GM19238 (cell line): ENCODE data around the gene SLC16A9.

Experiments
- DNase-seq: peaks from one replicate; pipeline ENCODE4 v3.0.0; 2011; ENCODE audit warnings: low spot score; ENCODE audit not compliant: insufficient read length

The SLC16A9 gene

DNA sequence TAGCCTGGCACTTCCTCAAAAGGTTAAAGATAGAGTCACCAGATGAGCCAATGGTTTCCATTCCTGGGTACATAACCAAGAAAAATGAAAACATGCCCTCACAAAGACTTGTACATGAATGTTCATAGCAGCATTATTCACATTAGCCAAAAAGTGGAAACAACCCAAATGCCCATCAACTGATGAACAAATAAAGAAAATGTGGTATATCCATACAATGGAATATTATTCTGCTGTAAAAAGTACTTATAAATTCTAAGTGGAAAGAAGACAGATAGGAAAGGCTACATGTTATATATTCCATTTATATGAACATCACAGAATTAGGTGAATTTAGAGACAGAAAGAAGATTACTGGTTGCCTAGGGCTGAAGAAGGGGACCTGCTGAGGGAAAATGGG lies 10.7 kb upstream of the SLC16A9 start:
- no peak for DNase-seq

DNA sequence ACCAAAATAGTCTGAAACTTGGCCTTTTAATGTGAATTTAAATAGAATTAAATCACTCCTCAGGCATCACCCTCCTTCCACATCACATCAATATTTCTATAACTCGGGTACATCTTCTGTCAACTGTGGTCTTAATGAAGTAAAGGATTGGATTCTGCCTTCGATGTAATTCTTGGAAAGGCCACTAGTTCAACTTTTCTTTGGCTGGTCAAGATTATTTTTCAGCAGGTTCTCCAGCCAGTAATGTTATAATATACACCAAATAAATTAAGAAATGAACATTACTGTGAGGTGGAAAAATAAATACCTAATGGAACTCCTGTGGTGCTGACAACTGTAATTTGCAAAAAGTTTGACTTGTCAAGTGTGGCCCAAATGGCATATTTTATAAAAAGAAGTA lies 9.7 kb upstream of the SLC16A9 start:
- no peak for DNase-seq

DNA sequence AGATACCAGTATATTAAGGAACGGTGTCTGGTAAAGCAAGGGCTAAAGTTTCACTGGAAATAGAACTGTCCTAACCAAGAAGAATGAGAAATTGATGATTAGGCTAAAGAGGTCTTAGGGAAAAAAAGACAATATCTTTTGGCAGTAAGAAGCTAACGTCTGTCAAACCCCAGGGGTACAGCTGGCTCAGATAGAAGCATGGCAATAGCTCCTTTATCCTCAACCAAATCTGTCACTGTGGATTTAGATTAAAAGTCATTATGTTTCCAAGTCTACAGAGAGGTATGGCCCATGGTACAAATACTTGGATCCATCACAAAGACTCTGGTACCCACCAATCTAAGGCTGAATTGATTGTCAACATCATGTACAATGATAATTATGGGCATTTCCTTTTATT lies 8.6 kb upstream of the SLC16A9 start:
- DNase-seq: no peak

- no peak for DNase-seq
Measured at GRCh38 chr10:59713196-59713821, 3.7 kb upstream of the SLC16A9 start.

DNA sequence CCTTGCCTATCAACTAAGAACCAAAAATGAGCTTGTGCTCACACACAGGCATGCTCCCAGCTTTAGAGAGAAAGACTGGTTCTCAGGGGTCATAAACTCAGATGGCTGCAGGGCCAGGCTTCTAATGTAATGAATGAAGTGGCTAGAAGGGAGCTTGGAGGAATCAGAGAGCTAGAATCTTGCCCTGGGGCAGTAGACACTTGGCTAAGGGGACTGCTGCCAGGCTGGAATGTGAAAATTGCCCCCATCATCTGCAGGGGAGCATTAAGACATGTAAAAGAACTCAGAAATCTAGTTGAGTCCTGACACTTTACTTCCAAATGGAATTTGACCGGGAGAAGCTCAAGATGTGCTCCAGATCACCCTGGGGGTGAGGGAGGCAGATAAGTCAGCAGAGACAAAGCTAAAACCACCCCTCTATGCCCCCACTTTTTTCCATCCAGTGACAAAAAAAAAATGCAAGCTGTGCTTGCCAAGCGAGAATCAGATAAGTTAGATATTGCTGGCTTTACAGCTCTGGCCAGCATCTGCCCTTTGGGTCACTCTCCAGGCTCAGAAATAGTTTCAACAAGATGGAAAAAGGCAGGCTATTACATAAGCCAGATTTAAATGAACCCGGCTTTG lies 2.3 kb upstream of the SLC16A9 start:
- no peak for DNase-seq

DNA sequence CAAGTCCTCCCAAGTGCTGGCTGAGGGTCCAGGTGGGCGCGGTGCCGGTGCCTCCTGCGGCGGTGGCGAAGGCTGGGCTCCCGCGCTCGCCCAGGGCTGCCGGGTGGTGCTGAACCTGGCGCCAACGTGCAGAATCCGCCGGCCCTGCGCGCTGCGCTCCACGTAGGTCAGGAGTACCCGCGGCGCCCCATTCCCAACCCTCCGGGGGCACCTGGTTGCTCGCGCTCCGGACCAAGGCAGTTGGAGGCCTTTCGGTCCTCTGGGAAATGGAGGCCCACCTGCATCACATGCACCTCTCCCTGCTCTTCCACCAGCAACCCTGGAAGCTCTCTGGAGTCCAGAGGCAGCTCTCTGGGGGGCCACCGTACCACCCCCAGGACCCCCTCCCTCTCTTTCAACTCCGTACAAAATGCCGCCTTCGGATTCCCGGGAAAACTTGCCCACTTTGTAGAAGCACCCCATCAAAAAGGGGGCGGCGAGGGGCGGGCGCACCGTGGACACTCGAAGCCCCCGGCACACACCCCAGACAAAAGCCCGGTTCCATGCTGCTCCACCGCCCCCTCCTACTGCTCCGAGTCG lies 745 bp downstream of the SLC16A9 start:
- peak; percentile 13 for DNase-seq

DNA sequence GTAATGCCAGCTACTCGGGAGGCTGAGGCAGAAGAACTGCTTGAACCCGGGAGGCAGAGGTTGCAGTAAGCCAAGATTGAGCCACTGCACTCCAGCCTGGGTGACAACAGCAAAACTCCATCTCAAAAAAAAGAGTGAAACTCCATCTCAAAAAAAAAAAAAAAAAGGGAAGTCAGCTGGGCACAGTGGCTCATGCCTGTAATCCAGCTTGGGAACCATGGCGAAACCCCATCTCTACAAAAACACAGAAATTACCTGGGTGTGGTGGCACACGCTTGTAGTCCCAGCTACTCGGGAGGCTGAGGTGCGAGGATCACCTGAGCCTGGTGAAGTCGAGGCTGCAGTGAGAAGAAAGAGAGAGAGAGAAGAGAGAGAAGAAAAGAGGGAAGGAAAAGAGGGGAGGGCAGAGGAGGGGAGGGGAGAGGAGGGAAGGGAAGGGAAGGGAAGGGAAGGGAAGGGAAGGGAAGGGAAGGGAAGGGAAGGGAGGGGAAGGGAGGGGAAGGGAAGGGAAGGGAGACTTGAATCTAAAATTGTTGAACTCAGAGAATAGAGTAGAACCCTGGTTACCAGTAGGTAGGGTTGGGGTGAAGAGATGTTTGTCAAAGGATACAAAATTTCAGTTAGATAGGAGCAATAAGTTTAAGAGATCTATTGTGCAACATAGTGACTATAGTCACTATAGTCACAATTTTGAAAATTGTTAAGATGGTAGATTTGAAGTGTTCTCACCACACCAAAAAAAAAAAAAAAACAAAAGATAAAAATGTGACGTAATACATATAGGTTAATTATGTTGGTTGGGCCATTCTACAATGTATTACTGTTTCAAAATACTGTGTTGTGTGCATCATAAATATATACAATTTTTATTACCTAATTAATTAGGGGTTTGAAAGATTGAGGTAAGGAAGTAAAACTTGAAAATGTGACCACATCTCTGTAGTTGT lies 2.5 kb downstream of the SLC16A9 start:
- no peak for DNase-seq

DNA sequence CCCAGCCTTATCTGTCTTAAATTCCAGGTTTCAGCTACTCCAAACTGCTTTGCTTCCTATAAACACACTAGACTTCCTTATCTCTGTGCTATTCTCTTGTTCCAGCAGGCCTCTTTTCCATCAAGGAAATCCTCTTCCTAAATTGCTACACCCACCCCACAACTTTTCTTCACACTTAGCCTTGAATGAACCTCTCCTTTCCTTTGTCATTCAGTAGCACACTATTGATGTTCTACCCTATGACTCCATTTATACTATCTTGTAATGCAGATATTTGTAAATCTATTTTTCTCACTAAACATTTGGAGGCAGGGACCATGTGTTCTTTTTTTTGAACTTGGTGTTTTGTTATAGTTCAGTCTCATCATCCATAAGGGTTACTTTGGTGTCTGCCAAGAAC lies 3.7 kb downstream of the SLC16A9 start:
- DNase-seq: no peak

DNA sequence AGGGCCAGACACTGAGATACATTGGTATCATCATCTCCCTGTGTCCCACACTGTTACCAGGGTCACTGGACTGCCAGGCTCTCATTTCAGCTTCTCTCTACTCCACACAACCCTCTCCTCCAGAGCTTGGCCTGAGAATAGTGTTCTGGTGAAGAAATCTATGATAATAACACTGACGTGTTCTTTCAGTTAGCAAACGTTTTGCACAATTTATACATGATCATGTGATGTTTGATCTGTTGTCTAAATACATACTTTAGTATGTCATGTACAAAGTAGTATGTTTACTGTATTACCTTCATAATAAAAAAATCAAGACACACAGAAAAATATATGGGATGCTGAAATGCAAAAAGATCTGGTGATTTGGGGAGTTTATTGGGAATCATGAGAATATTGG lies 5.0 kb downstream of the SLC16A9 start:
- no peak for DNase-seq

DNA sequence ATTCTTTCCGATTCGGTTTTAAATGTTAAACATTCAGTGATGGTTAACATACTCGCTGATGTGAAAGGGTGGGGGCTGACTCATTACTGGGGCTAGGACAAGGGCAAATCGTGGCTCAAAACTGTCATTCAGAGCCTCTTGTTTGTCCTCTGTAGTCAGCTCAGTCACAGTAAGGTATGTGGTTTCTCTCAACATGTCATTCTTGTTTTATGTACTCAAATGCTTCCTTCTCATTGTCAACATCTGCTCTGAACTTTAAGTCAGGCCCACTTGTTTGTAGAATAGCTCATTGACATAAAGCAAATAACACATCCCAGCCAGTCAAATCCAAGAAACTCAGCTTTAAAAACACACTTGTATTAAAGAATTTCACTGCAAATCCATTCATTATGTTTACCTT lies 7.3 kb downstream of the SLC16A9 start:
- DNase-seq: no peak

DNA sequence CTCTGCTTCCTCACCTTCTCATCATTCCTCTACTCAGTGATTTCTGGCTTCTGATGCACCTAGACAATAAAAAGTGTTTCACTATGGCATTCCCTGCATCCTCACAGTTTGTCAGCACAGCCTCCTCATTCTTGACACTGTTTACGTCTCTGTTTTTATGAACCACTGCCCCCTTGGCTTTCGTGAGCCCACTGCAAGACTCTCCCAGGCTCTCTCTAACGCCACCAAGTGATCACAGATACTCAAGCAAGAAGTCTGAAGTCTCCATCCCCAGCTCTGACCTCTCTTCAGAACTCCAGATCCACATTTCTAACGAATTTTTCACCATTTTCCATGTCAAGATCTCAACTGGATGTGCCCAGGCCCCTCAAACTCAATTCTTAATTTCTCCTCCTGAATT lies 8.9 kb downstream of the SLC16A9 start:
- no peak for DNase-seq

- no peak for DNase-seq
Measured at GRCh38 chr10:59698326-59698725, 11.3 kb downstream of the SLC16A9 start.

DNA sequence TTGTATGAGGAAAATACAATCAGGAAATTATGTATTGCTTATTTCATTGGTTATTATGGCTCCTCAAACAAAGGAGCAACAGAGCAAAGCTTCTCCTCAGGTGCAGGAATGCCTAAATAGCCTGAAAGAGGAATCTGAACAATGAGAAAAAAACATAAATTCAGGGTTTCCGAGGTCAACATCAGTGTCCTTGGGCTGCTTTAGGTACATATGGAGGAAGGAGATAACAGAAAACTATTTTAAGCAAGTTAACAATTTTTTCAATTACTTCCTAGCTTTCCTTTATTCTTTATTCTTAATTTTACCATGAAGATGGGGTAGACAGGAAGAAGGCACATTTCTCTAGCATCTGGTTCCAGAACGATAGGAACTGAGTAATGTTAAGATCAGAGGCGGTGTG lies 14.0 kb downstream of the SLC16A9 start:
- no peak for DNase-seq

DNA sequence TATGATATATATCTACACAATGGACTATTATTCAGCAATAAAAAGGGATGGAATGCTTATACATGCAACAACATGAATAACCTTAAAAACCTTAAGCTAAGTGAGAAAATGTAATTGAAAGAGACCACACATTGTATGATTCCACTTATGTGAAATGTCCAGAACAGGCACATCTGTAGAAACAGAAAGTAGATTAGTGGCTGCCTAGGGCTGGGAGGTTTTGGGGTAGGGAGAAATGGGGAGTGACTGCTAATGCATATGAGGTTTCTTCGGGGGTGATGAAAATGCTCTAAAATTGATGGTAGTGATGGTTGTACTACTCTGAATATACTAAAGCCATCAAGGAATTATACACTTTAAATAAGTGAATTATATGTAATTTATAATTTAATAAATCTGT lies 14.7 kb downstream of the SLC16A9 start:
- no peak for DNase-seq

DNA sequence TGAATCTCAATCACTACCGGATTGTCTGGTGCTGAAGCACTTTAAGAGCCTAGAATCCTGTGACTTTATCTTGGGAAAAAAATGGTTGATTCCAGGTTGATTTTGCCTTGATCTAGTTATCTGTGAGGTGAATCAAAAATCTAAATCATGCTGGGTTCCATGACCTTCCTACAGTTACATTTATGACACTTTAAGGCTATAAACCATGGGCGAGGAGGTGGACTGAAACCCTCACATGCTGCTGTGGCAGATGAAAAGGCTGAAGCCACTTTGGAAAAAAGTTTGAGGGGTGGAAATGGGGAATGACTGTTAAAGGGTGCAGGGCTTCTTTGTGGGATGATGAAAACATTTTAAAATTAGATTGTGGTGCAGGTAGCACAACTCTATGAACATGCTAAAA lies 17.5 kb downstream of the SLC16A9 start:
- DNase-seq: no peak

DNA sequence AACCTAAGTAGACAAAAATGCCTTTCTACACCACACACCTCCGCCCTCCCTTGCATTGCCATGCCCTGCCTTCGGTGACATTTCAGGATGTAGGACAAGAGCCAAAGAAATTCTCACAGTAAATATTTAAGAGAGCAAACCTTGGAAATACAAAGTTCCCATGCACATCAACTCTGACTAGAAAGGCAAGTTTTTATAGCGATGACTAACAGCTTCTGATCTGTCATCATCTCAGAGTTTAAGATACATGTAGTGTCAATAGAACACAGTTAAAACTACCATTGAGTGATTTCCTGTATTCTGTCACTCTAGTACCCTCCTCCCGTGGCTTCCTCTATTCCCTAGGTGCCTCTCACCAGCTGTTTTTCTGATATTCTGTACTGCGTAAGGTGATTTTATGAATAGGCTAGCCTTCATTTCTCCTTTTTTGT lies 20.7 kb downstream of the SLC16A9 start:
- DNase-seq: no peak

DNA sequence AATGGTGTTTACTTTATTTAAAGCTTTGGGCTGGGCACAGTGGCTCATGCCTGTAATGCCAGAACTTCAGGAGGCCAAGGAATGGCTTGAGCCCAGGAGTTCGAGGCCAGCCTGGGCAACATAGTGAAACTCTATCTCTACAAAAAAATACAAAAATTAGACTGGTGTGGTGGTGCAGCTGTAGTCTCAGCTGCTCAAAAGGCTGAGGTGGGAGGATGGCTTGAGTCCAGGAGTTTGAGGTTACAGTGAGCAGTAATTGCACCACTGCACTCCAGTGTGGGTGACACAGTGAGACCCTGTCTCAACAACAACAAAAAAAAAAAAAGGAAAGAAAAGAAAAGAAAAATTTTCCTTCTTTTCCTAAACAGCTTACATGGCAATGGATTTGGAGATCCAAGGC lies 22.0 kb downstream of the SLC16A9 start:
- DNase-seq: no peak

GRCh38 chr10:59684006-59684405 lies 25.6 kb downstream of the SLC16A9 start:
- DNase-seq: no peak

- no peak for DNase-seq
Measured at GRCh38 chr10:59682986-59683937, 26.4 kb downstream of the SLC16A9 start.

- DNase-seq: no peak
Measured at GRCh38 chr10:59680199-59680598, 29.5 kb downstream of the SLC16A9 start.

DNA sequence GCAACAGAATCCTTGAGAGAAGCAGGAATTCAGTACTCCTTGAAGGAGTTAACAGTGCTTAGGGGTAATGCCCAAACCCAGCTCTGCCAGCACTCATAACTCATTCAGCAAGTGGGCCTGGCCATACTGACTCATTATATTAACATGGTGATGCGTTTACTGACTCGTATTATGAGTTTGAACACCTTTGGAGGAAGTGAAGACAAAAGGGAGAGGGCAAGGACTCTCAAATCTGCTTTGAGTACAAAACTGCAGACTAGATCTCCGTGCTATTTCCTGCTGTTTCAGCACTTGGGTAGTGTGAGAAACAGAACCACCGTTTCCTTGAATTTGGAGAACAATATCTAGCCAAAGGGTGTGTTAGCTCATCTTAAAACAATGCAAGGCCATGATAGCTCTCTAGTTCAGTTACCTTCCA lies 30.8 kb downstream of the SLC16A9 start:
- no peak for DNase-seq
